ENCODE measurements around the gene B4GAT1.

Gene B4GAT1

DNA sequence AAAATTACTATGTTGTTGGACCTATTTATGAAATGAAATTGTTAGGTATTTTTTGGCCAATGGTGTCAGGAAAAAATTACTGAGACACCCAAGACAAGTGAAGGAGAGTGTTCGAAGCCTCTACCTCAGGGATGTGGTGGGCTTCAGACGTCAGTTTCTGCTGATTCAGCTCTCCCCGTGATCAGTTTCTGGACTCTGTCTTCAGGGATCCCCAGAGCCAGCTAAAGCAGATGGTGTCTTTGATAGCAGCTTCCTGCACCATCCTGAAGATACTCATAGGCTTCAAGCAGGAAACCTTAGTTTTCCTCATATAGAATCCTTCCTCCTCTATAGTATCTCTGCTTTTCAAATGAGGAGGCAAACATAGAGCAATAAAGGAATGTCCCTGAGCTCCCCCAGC lies 38.0 kb downstream of the B4GAT1 start:
- no peak for DNase-seq (ENCODE audit: low spot score)

DNA sequence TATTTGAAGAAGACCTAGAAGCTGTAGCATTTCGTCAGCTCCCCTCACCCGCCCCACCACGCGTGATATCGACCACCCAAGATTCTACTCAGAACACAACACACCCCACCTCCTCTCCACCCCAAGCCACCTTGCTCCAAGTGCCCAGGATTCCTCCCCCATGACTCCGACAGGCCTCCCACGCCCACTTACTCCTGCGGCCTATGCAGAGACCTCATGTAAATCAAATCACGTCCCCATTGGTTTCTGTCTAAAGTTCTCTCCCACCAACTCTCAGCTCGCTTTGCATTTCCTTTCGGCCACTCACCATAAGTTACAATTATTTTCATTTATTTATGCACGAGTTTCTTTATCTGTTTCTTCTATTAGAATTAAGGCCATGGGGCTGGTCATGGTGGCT lies 44.8 kb downstream of the B4GAT1 start:
- DNase-seq (ENCODE audit: low spot score) = no peak

DNA sequence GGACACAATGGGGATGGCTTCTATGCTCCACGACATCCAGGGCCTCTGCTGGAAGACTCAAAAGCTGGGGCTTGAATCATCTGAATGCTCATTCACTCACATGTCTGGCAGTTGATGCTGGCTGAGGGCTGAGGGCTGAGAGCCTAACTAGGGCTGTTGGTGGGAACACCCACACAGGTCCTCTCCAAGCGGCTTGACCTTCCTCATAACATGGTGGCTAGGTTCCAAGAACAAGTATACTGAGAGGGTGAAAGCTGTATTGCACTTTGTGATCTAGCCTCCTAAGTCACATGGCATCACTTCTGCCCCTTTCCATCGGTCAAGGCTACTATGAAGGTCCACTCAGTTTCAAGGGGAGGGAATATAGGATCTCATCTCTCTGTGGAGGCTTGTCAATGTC lies 48.2 kb downstream of the B4GAT1 start:
- DNase-seq (ENCODE audit: low spot score) = no peak

DNA sequence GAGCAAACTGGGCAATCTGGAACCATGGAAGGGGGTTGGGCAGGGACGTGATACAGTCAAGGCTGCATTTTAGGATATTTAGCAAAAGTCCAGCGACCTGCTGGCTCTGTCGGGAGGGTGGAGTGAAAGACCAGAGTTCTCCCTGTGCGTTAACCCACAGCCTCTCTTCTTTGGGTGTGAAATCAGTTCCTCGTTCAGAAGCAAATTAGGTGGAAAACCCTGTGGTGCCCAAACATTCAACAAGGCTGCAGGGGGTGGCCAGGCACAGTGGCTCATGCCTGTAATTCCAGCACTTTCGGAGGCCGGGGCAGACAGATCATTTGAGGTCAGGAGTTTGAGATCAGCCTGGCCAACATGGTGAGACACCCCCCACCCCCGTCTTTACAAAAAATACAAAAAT lies 49.8 kb downstream of the B4GAT1 start:
- DNase-seq (ENCODE audit: low spot score) = no peak

Measured in COLO829 (cell line).